BJ (cell line): ENCODE results near the gene PODNL1. TPM values are rescaled to one million over a fixed set of nuclear protein-coding genes. Genes with fewer than 3 reads are reported as not detected.
A peak's percentile ranks its signal among the peaks of the same experiment; 100 is the strongest.

ENCODE experiments used
- CTCF ChIA-PET: fragments of 350-600 bp; formaldehyde crosslinking; extraction: SDS; loops from one replicate; lab custom pipeline; 2021; ENCODE audit warnings: antibody characterized with exemption, inconsistent platforms; lab: Yijun Ruan, JAX
- POLR2A ChIA-PET: fragments of 300-600 bp; sonication (Branson Sonifier 250); formaldehyde crosslinking; extraction: SDS; loops from one replicate; lab custom pipeline; 2021; ENCODE audit warnings: antibody characterized with exemption; lab: Charles Lee
- DNase-seq: peaks from one replicate; pipeline ENCODE4 v3.0.0-alpha.2; 2011; ENCODE audit warnings: low read depth
- H3K27me3 ChIP-seq: 2 replicates; pipeline ENCODE4 v1.6.0; 2011; ENCODE audit warnings: low read length; ENCODE audit not compliant: control insufficient read depth, insufficient read depth
- H3K36me3 ChIP-seq: 2 replicates; pipeline ENCODE4 v1.5.1; 2011; ENCODE audit warnings: low read length; ENCODE audit not compliant: control insufficient read depth, insufficient read depth
- H3K4me3 ChIP-seq: 2 replicates; pipeline ENCODE4 v1.5.1; 2011; ENCODE audit warnings: low read depth, mild to moderate bottlenecking, control low read depth, low read length
- polyA plus RNA-seq: library from polyadenylated mRNA; depleted of rRNA; stranded (reverse); fragments of >200 nt; gene quantifications from 2 replicates; pipeline ENCODE4 v1.2.3, GENCODE V29; 2011
- TF ChIP-seq, protein P1 (sequence below): IDR thresholded peaks from 2 replicates; pipeline ENCODE4 v1.5.1; 2011; ENCODE audit warnings: low read depth, mild to moderate bottlenecking, control low read depth, inconsistent platforms, low read length, moderate library complexity; ENCODE audit not compliant: insufficient read depth

PODNL1 gene
- polyA plus RNA-seq, 1 experiment, result 18.6 TPM

DNA sequence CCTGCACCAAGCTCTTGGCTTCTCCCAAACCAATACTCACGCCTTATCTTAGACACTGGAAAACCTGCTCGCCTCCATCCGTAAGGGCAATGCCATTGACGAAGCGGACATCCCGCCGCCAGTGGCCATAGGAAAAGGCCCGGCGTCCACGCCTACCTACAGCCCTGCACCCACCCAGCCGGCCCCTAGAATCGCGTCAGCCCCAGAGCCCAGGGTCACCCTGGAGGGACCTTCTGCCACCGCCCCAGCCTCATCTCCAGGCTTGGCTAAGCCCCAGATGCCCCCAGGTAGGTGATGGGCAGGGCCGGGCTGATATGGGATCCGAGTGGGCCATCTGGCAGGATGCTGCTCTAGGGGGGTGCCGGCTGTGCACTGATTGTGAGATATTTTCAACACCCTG is 24.9 kb downstream of the PODNL1 start:
- ChIA-PET CTCF (no interaction called here), POLR2A (no interaction called here)
- TF ChIP-seq, protein P1, sequence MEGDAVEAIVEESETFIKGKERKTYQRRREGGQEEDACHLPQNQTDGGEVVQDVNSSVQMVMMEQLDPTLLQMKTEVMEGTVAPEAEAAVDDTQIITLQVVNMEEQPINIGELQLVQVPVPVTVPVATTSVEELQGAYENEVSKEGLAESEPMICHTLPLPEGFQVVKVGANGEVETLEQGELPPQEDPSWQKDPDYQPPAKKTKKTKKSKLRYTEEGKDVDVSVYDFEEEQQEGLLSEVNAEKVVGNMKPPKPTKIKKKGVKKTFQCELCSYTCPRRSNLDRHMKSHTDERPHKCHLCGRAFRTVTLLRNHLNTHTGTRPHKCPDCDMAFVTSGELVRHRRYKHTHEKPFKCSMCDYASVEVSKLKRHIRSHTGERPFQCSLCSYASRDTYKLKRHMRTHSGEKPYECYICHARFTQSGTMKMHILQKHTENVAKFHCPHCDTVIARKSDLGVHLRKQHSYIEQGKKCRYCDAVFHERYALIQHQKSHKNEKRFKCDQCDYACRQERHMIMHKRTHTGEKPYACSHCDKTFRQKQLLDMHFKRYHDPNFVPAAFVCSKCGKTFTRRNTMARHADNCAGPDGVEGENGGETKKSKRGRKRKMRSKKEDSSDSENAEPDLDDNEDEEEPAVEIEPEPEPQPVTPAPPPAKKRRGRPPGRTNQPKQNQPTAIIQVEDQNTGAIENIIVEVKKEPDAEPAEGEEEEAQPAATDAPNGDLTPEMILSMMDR, result no peak
- H3K27me3 ChIP-seq, result no peaks in the 10 kb centered on the region
- DNase-seq, result no peak
- peaks cover 17% of the 10 kb centered on the region for H3K36me3 ChIP-seq
- no peak overlapping the region for H3K4me3 ChIP-seq

- ChIA-PET POLR2A (no interaction called here), CTCF (interaction anchor here (0.6 to 1.3 kb wide), 2 partner anchors 64 to 150 kb away, joined by 3 read pairs; no protein-coding TSS in a partner anchor)
- TF ChIP-seq, protein P1, result no peak
- Histone ChIP-seq H3K27me3 (no peaks in the 10 kb centered on the region), H3K4me3 (no peak overlapping the region), H3K36me3 (peaks cover 11% of the 10 kb centered on the region)
- no peak for DNase-seq
These were observed 28.8 kb downstream of the PODNL1 start for GRCh38 chr19:13909430-13909829.

- H3K27me3 ChIP-seq, result no peaks in the 10 kb centered on the region
- no peak overlapping the region for H3K4me3 ChIP-seq
- H3K36me3 ChIP-seq, result peaks cover 11% of the 10 kb centered on the region
- ChIA-PET CTCF (no interaction called here), POLR2A (no interaction called here)
- DNase-seq, result no peak
- TF ChIP-seq, protein P1, result no peak
These were observed 29.5 kb downstream of the PODNL1 start for GRCh38 chr19:13908674-13909073.

GRCh38 chr19:13906910-13907309 is 31.3 kb downstream of the PODNL1 start:
- CTCF ChIA-PET, result interaction anchor here (1.1 kb wide), 1 partner anchor 166 kb away, joined by 4 read pairs; the partner anchor contains the start of gene MISP3
- POLR2A ChIA-PET, result no interaction called here

DNA sequence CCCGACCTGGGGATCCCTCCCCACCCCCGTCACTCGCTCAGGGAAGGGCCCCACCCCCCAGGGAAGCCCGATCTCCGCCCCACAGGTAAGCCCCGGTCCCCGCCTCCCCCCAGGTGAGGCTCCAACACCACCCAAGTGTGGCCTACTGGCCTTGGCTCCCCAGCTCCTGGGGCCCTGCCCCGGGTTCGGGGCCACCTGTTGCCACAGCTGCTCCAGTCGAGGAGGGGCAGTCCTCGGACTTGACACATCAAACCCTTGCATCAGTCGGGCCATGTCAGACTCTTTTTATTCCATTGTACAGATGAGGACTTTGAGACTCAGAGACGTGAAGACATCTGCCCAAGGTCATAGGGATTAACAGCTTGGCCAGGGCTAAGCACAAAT is 31.7 kb downstream of the PODNL1 start:
- TF ChIP-seq, protein P1, result no peak
- DNase-seq, result no peak
- H3K4me3 ChIP-seq, result peak overlapping the region; percentile 99
- CTCF ChIA-PET, result interaction anchor here (1.1 kb wide), 1 partner anchor 166 kb away, joined by 4 read pairs; the partner anchor contains the start of gene MISP3
- H3K27me3 ChIP-seq, result no peaks in the 10 kb centered on the region
- POLR2A ChIA-PET, result no interaction called here
- peaks cover 2% of the 10 kb centered on the region; the same call in 1 of the 2 replicates for H3K36me3 ChIP-seq

More at GRCh38 chr19:13906910-13907309, 31.3 kb downstream of the PODNL1 start:
- DNase-seq, result no peak
- H3K36me3 ChIP-seq, result peaks cover 2% of the 10 kb centered on the region; the same call in 1 of the 2 replicates
- no peaks in the 10 kb centered on the region for H3K27me3 ChIP-seq
- TF ChIP-seq, protein P1, result no peak
- H3K4me3 ChIP-seq, result peak overlapping the region; percentile 99
